ENCODE data around the gene COG5.
A peak's percentile ranks its signal among the peaks of the same experiment; 100 is the strongest.
"Not testable (repeated sequence)": the region's sequence is repeated elsewhere in the genome, so short reads cannot be mapped to it uniquely, and the experiment has no call there.

Gene COG5

DNA sequence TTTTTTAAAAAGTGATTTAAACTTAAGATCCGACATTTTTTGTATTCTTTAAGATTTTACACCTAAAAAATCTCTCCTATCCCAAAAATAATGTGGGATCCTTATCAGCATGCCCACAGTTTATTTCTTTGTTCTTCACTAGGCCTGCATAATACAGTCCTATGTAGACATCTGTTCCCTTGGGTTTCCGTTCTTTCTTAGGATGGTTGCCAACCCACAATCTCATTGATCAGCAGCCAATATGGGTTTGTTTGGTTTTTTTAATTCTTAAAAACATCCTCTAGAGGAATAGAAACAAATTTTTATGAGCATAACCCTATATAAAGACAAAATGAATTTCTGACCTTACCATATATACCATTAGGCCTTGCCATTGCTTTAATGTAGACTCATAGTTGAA, 403.3 kb downstream of the COG5 start:
- no peak for ATAC-seq
- TF ChIP-seq, protein P1, sequence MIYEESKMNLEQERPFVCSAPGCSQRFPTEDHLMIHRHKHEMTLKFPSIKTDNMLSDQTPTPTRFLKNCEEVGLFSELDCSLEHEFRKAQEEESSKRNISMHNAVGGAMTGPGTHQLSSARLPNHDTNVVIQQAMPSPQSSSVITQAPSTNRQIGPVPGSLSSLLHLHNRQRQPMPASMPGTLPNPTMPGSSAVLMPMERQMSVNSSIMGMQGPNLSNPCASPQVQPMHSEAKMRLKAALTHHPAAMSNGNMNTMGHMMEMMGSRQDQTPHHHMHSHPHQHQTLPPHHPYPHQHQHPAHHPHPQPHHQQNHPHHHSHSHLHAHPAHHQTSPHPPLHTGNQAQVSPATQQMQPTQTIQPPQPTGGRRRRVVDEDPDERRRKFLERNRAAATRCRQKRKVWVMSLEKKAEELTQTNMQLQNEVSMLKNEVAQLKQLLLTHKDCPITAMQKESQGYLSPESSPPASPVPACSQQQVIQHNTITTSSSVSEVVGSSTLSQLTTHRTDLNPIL (CRISPR knock-in tag; IDR thresholded peaks at IDR 0.05; ENCODE audit: low read depth), result no peak
- TF ChIP-seq TOX (CRISPR knock-in tag; IDR thresholded peaks at IDR 0.05; ENCODE audit: borderline replicate concordance), result no peak
- TF ChIP-seq ISL1 (CRISPR knock-in tag; IDR thresholded peaks at IDR 0.05), result no peak
- TF ChIP-seq ESRRG (CRISPR knock-in tag; IDR thresholded peaks at IDR 0.05), result no peak
- TF ChIP-seq ZNF565 (CRISPR knock-in tag; conservative IDR thresholded peaks at IDR 0.05; ENCODE audit: low read depth), result no peak
- no peak for TF ChIP-seq ARNTL (CRISPR knock-in tag; IDR thresholded peaks at IDR 0.05; ENCODE audit: borderline replicate concordance, low read depth)
- TF ChIP-seq TCF4 (CRISPR knock-in tag; IDR thresholded peaks at IDR 0.05; ENCODE audit: borderline replicate concordance), result no peak
- TF ChIP-seq SNAI2 (CRISPR knock-in tag; IDR thresholded peaks at IDR 0.05), result no peak

- ATAC-seq, result no peak
- no peak for TF ChIP-seq RARB (CRISPR knock-in tag; IDR thresholded peaks at IDR 0.05)
- no peak for TF ChIP-seq ZC3H10 (CRISPR knock-in tag; IDR thresholded peaks at IDR 0.05)
- TF ChIP-seq CSDC2 (CRISPR knock-in tag; IDR thresholded peaks at IDR 0.05), result no peak
- no peak for TF ChIP-seq SNAI2 (CRISPR knock-in tag; IDR thresholded peaks at IDR 0.05)
- no peak for TF ChIP-seq GLIS3 (CRISPR knock-in tag; IDR thresholded peaks at IDR 0.05)
Observed at GRCh38 chr7:107158028-107158427, 405.7 kb downstream of the COG5 start.

GRCh38 chr7:107157091-107157490, 406.6 kb downstream of the COG5 start:
- no peak for TF ChIP-seq CSRNP3 (CRISPR knock-in tag; IDR thresholded peaks at IDR 0.05)
- TF ChIP-seq, protein P1 (CRISPR knock-in tag; IDR thresholded peaks at IDR 0.05; ENCODE audit: low read depth), result no peak
- no peak for TF ChIP-seq ESRRG (CRISPR knock-in tag; IDR thresholded peaks at IDR 0.05)
- TF ChIP-seq, protein P2, sequence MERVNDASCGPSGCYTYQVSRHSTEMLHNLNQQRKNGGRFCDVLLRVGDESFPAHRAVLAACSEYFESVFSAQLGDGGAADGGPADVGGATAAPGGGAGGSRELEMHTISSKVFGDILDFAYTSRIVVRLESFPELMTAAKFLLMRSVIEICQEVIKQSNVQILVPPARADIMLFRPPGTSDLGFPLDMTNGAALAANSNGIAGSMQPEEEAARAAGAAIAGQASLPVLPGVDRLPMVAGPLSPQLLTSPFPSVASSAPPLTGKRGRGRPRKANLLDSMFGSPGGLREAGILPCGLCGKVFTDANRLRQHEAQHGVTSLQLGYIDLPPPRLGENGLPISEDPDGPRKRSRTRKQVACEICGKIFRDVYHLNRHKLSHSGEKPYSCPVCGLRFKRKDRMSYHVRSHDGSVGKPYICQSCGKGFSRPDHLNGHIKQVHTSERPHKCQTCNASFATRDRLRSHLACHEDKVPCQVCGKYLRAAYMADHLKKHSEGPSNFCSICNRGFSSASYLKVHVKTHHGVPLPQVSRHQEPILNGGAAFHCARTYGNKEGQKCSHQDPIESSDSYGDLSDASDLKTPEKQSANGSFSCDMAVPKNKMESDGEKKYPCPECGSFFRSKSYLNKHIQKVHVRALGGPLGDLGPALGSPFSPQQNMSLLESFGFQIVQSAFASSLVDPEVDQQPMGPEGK (CRISPR knock-in tag; IDR thresholded peaks at IDR 0.05; ENCODE audit: borderline replicate concordance), result no peak
- TF ChIP-seq ZC3H10 (CRISPR knock-in tag; IDR thresholded peaks at IDR 0.05), result no peak
- TF ChIP-seq ZNF565 (CRISPR knock-in tag; conservative IDR thresholded peaks at IDR 0.05; ENCODE audit: low read depth), result no peak
- TF ChIP-seq, protein P3, sequence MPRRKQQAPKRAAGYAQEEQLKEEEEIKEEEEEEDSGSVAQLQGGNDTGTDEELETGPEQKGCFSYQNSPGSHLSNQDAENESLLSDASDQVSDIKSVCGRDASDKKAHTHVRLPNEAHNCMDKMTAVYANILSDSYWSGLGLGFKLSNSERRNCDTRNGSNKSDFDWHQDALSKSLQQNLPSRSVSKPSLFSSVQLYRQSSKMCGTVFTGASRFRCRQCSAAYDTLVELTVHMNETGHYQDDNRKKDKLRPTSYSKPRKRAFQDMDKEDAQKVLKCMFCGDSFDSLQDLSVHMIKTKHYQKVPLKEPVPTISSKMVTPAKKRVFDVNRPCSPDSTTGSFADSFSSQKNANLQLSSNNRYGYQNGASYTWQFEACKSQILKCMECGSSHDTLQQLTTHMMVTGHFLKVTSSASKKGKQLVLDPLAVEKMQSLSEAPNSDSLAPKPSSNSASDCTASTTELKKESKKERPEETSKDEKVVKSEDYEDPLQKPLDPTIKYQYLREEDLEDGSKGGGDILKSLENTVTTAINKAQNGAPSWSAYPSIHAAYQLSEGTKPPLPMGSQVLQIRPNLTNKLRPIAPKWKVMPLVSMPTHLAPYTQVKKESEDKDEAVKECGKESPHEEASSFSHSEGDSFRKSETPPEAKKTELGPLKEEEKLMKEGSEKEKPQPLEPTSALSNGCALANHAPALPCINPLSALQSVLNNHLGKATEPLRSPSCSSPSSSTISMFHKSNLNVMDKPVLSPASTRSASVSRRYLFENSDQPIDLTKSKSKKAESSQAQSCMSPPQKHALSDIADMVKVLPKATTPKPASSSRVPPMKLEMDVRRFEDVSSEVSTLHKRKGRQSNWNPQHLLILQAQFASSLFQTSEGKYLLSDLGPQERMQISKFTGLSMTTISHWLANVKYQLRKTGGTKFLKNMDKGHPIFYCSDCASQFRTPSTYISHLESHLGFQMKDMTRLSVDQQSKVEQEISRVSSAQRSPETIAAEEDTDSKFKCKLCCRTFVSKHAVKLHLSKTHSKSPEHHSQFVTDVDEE (CRISPR knock-in tag; IDR thresholded peaks at IDR 0.05), result no peak
- no peak for TF ChIP-seq TCF4 (CRISPR knock-in tag; IDR thresholded peaks at IDR 0.05; ENCODE audit: borderline replicate concordance)
- no peak for TF ChIP-seq SNAI2 (CRISPR knock-in tag; IDR thresholded peaks at IDR 0.05)
- TF ChIP-seq ISL1 (CRISPR knock-in tag; IDR thresholded peaks at IDR 0.05), result no peak
- no peak for TF ChIP-seq ZFP30 (CRISPR knock-in tag; IDR thresholded peaks at IDR 0.05)
- TF ChIP-seq ARNTL (CRISPR knock-in tag; IDR thresholded peaks at IDR 0.05; ENCODE audit: borderline replicate concordance, low read depth), result no peak
- no peak for TF ChIP-seq GLIS3 (CRISPR knock-in tag; IDR thresholded peaks at IDR 0.05)
- TF ChIP-seq CSDC2 (CRISPR knock-in tag; IDR thresholded peaks at IDR 0.05), result no peak
- no peak for ATAC-seq

- TF ChIP-seq ZNF8 (CRISPR knock-in tag; IDR thresholded peaks at IDR 0.05), result peak; percentile 70; the same call in 1 of the 2 replicates
Observed at GRCh38 chr7:107155726-107156125, 408.0 kb downstream of the COG5 start.

More at GRCh38 chr7:107155726-107156125, 408.0 kb downstream of the COG5 start:
- not testable (repeated sequence) for ATAC-seq
